Tibial nerve (tissue), 4 donors: ENCODE measurements around the gene NOM1.

Experiments used
- CTCF ChIP-seq, 5 experiments: fragments of 200-600 bp in 3 of 5; fragments of 450-650 bp in 2 of 5; sonication (generic) in 3 of 5; IDR thresholded peaks; one replicate each; pipeline ENCODE4 v1.5.1; 2016 to 2019; ENCODE audit warnings: antibody characterized with exemption in 5 of 5, mild to moderate bottlenecking in 3 of 5, moderate library complexity in 2 of 5
- EP300 ChIP-seq, 2 donors: sonication (generic); formaldehyde crosslinking; IDR thresholded peaks; one replicate each; pipeline ENCODE4 v1.6.1; 2017; ENCODE audit warnings: antibody characterized with exemption in 2 of 2, mild to moderate bottlenecking in 1 of 2
- POLR2A ChIP-seq, 2 donors: fragments of 450-650 bp; IDR thresholded peaks; one replicate each; pipeline ENCODE4 v1.6.1; 2017; ENCODE audit warnings: antibody characterized with exemption in 2 of 2, mild to moderate bottlenecking in 2 of 2, moderate library complexity in 2 of 2

- no peak for TF ChIP-seq EP300 (IDR thresholded peaks at IDR 0.05)
- no peak for TF ChIP-seq POLR2A (IDR thresholded peaks at IDR 0.05)
- TF ChIP-seq CTCF (IDR thresholded peaks at IDR 0.05) = no peak
These were observed 39.1 kb downstream of the NOM1 start for GRCh38 chr7:156988343-156989185.
